ENCODE data around the gene GET3. TPM values are rescaled to one million over a fixed set of nuclear protein-coding genes. Genes with fewer than 3 reads are reported as not detected.
A peak's percentile ranks its signal among the peaks of the same experiment; 100 is the strongest.
"Not testable (repeated sequence)": the region's sequence is repeated elsewhere in the genome, so short reads cannot be mapped to it uniquely, and the experiment has no call there.

GET3 gene
- 82.3 TPM for polyA plus RNA-seq (2012; ENCODE audit: low read depth, missing spikeins)

DNA sequence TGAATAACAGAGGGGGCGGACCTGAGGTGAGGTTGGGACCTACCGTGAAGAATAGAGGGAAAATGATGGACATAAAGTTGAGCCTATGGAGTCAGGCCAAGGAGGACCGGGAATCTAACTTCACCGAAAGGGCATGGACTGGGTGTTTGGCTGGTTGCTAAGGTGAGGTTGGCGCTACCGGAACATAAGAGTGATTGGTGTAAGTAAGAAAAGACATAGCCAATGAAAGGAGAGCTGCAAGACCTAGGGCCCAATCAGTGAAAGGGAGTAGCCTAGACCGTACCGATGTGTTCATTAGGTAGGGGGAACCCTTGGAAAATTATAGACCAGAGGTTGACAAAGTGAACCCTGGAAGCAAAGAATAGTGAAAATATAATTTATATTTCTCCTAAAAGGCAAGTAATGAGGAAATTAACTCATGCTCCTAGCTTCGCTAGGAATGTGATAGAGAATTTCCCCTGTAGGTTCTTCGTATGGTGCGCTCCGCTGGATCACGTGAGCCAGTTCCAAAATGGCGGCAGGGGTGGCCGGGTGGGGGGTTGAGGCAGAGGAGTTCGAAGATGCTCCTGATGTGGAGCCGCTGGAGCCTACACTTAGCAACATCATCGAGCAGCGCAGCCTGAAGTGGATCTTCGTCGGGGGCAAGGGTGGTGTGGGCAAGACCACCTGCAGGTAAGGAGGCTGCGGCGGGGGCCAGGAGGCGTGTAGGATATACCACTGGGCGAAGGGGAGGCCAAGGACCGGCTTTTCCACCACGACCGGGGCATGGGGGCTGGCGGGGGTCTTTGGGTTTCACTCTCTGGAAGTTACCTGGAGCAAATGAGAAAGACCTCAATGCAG lies at the start of gene GET3:
TSS of gene GET3 (plus strand) at position 503 of the 840 bp plus-strand sequence. CDS start at position 512, 9 bp downstream.
- TF ChIP-seq POLR2A (IDR thresholded peaks at IDR 0.05; ENCODE audit: low read depth, low read length), result peak; percentile 95
- TF ChIP-seq POU2F2 (IDR thresholded peaks at IDR 0.05; ENCODE audit: low read depth, low read length), result peak; percentile 27; the same call in 1 of the 2 replicates
- TF ChIP-seq SPI1 (IDR thresholded peaks at IDR 0.05; ENCODE audit: low read depth, low read length), result no peak
- no peak for TF ChIP-seq PAX5 (IDR thresholded peaks at IDR 0.05; ENCODE audit: insufficient read depth, low read length, severe bottlenecking)
- TF ChIP-seq POLR2AphosphoS5 (IDR thresholded peaks at IDR 0.05; ENCODE audit: low read depth, low read length), result peak; percentile 74
- TF ChIP-seq TAF1 (IDR thresholded peaks at IDR 0.05; ENCODE audit: low read depth, low read length), result peak; percentile 95
- FAIRE-seq (peak; percentile 99), DNase-seq (ENCODE audit: insufficient read length, low spot score) (peak; percentile 85)

DNA sequence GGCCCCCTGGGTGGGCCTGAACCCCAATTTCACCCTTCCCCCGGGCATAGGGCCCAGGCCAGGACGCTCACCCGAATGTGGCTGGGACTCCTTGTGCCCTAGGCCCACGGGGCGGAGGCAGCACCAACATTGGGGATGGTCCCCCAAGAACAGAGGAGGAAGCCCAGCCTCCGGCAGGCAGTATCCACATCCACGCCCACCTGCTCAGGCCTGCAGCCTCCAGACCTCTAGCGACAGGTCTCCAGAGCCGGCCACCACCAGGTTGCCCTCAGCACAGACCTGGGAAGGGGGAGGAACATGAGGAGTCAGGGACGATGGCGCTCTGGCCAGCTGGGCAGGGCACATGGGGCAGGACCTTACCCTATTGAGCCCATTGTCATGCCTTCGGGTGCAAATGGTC lies 48.3 kb upstream of the GET3 start:
- no peak for TF ChIP-seq TAF1 (IDR thresholded peaks at IDR 0.05; ENCODE audit: low read depth, low read length)
- no peak for TF ChIP-seq SPI1 (IDR thresholded peaks at IDR 0.05; ENCODE audit: low read depth, low read length)
- no peak for TF ChIP-seq POU2F2 (IDR thresholded peaks at IDR 0.05; ENCODE audit: low read depth, low read length)
- no peak for TF ChIP-seq POLR2AphosphoS5 (IDR thresholded peaks at IDR 0.05; ENCODE audit: low read depth, low read length)
- TF ChIP-seq PAX5 (IDR thresholded peaks at IDR 0.05; ENCODE audit: insufficient read depth, low read length, severe bottlenecking), result no peak
- no peak for TF ChIP-seq POLR2A (IDR thresholded peaks at IDR 0.05; ENCODE audit: low read depth, low read length)
- no peak for DNase-seq (ENCODE audit: insufficient read length, low spot score)
- no peak for FAIRE-seq

DNA sequence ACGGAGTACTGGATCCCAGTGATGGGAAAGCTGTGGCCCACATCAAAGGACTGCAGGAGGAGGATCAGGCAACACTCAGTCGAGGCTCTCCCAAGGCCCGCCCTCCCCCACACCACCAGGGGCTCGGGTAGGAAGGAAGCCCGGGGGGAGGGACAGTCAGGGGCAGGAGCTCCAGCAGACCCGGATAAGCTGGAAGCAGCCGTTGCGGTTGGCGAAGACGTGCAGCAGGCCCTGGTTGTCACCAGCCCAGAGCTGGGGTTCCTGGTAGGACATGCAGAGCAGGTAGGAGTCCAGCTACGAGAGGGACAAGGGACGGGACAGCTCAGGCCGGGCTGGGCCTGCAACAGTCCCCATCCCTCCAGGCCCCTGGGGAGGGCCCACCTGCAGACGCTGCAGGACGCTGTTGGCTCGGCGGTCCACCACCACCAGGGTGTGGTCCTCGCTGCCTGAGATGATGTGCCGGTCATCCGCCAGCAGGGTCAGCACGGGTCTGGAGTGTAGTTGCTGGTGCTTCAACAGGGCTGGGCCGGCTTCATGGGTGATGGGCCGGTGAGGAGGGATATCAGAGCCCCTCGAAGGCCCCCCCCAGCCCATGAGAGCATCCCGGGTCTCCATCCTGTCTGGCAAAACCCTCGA lies 47.6 kb upstream of the GET3 start:
- TF ChIP-seq SPI1 (IDR thresholded peaks at IDR 0.05; ENCODE audit: low read depth, low read length) (no peak), POLR2A (IDR thresholded peaks at IDR 0.05; ENCODE audit: low read depth, low read length) (no peak), TAF1 (IDR thresholded peaks at IDR 0.05; ENCODE audit: low read depth, low read length) (no peak), POU2F2 (IDR thresholded peaks at IDR 0.05; ENCODE audit: low read depth, low read length) (no peak), PAX5 (IDR thresholded peaks at IDR 0.05; ENCODE audit: insufficient read depth, low read length, severe bottlenecking) (no peak)
- no peak for DNase-seq (ENCODE audit: insufficient read length, low spot score)
- FAIRE-seq, result no peak

DNA sequence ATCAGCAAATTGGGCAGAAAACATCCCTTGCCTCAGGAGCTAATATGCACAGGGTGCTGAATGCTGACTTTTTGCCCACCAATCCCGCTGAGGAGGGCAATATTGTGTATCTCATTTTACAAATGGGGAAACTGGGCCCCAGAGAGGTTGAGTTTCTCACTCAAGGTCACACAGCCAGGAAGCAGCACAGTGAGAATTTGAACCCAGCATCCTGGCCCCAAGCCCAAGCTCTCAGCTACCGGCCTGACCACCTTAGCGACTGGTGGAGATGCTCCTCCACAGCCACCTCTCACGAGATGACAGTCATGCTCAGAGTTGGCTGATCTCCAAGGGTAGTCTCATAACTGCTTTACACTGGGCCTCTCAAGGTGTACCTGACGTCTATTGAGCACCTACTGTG lies 44.3 kb upstream of the GET3 start:
- FAIRE-seq, result no peak
- no peak for DNase-seq (ENCODE audit: insufficient read length, low spot score)
- no peak for TF ChIP-seq PAX5 (IDR thresholded peaks at IDR 0.05; ENCODE audit: insufficient read depth, low read length, severe bottlenecking)
- TF ChIP-seq SPI1 (IDR thresholded peaks at IDR 0.05; ENCODE audit: low read depth, low read length), result no peak
- TF ChIP-seq POU2F2 (IDR thresholded peaks at IDR 0.05; ENCODE audit: low read depth, low read length), result no peak

DNA sequence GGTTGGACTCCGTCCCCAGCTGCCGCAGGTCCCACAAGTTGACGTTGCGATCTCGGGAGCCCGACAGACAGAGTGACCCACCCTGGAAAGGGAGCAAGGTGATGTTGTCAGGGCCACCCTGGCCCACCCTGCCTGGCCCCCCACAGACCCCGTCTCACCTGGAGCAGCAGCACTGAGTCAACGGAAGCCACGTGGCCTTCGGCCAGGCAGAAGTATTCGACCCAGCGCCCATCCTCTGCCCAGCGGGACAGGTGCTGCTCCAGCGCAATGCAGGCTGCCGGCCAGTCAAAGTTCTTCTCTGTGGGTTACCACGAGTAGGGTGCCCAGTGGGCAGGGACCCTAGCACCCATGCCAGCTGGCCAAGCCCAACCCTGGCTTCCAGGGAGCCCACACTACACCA lies 42.7 kb upstream of the GET3 start:
- no peak for TF ChIP-seq TAF1 (IDR thresholded peaks at IDR 0.05; ENCODE audit: low read depth, low read length)
- TF ChIP-seq POLR2A (IDR thresholded peaks at IDR 0.05; ENCODE audit: low read depth, low read length), result no peak
- TF ChIP-seq POLR2AphosphoS5 (IDR thresholded peaks at IDR 0.05; ENCODE audit: low read depth, low read length), result no peak
- TF ChIP-seq PAX5 (IDR thresholded peaks at IDR 0.05; ENCODE audit: insufficient read depth, low read length, severe bottlenecking), result no peak
- no peak for TF ChIP-seq SPI1 (IDR thresholded peaks at IDR 0.05; ENCODE audit: low read depth, low read length)
- TF ChIP-seq POU2F2 (IDR thresholded peaks at IDR 0.05; ENCODE audit: low read depth, low read length), result no peak
- DNase-seq (ENCODE audit: insufficient read length, low spot score) (no peak), FAIRE-seq (no peak)

DNA sequence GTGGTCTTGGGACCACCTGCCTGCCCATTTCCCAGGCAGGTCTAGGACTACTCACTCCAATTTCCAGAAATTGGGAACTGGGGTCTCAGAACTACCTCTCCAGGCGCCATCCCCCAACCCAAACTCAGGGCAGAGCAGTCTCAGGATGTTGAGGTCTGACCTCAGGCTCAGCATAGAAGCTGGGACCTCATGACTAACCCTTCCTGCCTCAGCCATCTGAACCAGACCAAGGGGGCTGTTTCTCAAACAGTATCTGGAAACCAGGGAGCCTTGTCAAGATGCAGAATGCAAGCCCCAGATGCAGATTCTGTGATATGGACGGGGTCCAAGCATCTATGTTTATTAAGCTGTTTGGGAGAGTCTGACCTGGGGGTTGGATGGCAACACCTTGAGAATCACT lies 42.2 kb upstream of the GET3 start:
- FAIRE-seq (no peak), DNase-seq (ENCODE audit: insufficient read length, low spot score) (no peak)

DNA sequence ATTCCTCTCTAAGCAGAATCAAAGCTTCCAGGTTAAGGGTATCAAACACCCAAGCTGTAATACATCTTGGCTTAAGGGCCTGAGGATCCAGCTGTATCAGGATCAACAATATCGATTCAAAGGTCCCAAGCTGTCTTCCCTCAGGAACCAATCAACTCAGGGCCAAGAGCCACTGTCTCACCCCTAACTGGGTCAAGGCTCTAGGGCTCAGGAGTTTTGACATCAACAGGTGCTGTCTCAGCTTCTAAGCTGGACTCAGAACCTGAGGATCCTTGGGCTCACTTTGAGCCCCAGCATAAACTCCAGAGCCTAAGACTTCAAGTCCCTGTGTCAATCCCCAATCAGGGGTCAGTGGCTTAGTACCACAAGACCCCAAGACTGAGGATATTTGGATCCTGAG lies 41.8 kb upstream of the GET3 start:
- DNase-seq (ENCODE audit: insufficient read length, low spot score), result no peak
- TF ChIP-seq POLR2A (IDR thresholded peaks at IDR 0.05; ENCODE audit: low read depth, low read length) (no peak), TAF1 (IDR thresholded peaks at IDR 0.05; ENCODE audit: low read depth, low read length) (no peak), POLR2AphosphoS5 (IDR thresholded peaks at IDR 0.05; ENCODE audit: low read depth, low read length) (no peak), SPI1 (IDR thresholded peaks at IDR 0.05; ENCODE audit: low read depth, low read length) (no peak)
- no peak for FAIRE-seq

More for the DNA sequence above, 42.2 kb upstream of the GET3 start:
- TF ChIP-seq SPI1 (IDR thresholded peaks at IDR 0.05; ENCODE audit: low read depth, low read length) (no peak), POLR2AphosphoS5 (IDR thresholded peaks at IDR 0.05; ENCODE audit: low read depth, low read length) (no peak), POLR2A (IDR thresholded peaks at IDR 0.05; ENCODE audit: low read depth, low read length) (no peak), PAX5 (IDR thresholded peaks at IDR 0.05; ENCODE audit: insufficient read depth, low read length, severe bottlenecking) (no peak), TAF1 (IDR thresholded peaks at IDR 0.05; ENCODE audit: low read depth, low read length) (no peak), POU2F2 (IDR thresholded peaks at IDR 0.05; ENCODE audit: low read depth, low read length) (no peak)

DNA sequence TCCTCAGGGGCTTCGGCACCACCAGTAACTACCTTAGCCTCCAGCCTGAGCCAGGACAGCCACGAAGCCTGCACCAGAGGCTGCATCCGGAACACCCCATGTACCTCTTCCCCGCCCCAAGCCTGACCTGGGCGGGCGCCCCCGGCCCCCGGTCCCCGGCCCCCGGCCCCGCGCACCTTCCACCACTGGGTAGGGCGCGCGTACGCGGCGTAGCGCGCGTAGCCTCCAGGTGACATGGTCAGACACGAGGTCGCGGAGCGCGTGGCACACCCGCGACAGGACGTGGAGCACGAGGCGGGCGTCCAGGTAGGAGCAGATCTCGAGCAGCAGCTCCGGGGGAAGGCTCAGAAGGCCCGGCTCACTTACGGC lies 41.3 kb upstream of the GET3 start:
- FAIRE-seq (peak; percentile 64), DNase-seq (ENCODE audit: insufficient read length, low spot score) (no peak)
- no peak for TF ChIP-seq POU2F2 (IDR thresholded peaks at IDR 0.05; ENCODE audit: low read depth, low read length)
- no peak for TF ChIP-seq PAX5 (IDR thresholded peaks at IDR 0.05; ENCODE audit: insufficient read depth, low read length, severe bottlenecking)
- TF ChIP-seq SPI1 (IDR thresholded peaks at IDR 0.05; ENCODE audit: low read depth, low read length), result no peak
- no peak for TF ChIP-seq POLR2A (IDR thresholded peaks at IDR 0.05; ENCODE audit: low read depth, low read length)
- TF ChIP-seq TAF1 (IDR thresholded peaks at IDR 0.05; ENCODE audit: low read depth, low read length), result no peak
- TF ChIP-seq POLR2AphosphoS5 (IDR thresholded peaks at IDR 0.05; ENCODE audit: low read depth, low read length), result no peak

DNA sequence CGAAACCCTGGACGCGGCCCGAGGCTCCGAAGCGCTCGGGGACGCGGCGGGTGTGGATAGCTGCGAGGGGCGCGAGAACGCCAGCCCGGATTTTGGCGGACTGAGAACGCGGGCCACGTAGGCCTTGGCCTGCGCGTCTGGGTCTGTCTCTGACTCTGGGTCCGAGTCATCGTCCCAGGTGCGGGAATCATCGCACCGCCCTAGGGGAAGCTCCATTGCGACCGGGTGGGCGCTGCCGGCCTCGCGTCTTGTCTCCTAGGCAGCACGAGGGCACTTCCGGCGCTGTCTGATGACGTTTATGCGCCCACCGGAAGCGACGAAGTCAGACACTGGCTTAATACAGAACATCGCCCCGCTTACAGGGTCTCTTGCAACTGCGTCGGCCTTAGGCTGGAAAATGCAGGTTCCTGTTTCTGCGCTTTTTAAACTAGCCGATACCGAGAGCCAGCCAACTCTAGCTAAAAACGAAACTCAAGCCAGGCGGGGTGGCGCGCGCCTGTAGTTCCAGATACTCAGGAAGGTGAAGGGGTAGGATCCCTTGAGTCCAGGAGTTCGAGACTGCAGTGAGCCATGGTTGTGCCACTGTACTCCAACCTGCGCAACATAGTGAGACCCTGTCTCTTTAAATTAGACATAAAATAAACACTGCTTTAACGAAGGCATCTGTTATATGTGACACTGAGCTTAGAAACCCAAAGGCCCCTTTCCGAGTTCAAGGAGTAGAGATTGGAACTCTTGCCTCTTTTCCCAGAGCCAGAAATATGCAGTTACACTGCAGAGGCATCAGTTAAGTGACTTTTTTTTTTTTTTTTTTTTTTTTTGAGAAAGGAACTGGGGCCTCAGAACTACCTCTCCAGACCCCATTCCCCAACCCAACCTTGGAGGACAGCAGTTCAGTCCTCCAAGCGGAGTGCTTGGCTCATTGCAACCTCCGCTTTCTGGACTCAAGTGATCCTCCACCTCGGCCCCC lies 40.6 kb upstream of the GET3 start, which contains the start of gene FBXW9:
TSS of gene FBXW9 (minus strand) at position 266 of the 970 bp plus-strand sequence. CDS start at position 216, 50 bp downstream.
- FAIRE-seq, result peak; percentile 95
- peak; percentile 99 for DNase-seq (ENCODE audit: insufficient read length, low spot score)
- TF ChIP-seq TAF1 (IDR thresholded peaks at IDR 0.05; ENCODE audit: low read depth, low read length) (peak; percentile 47; the same call in 1 of the 2 replicates), POU2F2 (IDR thresholded peaks at IDR 0.05; ENCODE audit: low read depth, low read length) (peak; percentile 58; the same call in 1 of the 2 replicates), SPI1 (IDR thresholded peaks at IDR 0.05; ENCODE audit: low read depth, low read length) (peak; percentile 36; the same call in 1 of the 2 replicates), PAX5 (IDR thresholded peaks at IDR 0.05; ENCODE audit: insufficient read depth, low read length, severe bottlenecking) (no peak), POLR2A (IDR thresholded peaks at IDR 0.05; ENCODE audit: low read depth, low read length) (peak; percentile 91), POLR2AphosphoS5 (IDR thresholded peaks at IDR 0.05; ENCODE audit: low read depth, low read length) (peak; percentile 96)

DNA sequence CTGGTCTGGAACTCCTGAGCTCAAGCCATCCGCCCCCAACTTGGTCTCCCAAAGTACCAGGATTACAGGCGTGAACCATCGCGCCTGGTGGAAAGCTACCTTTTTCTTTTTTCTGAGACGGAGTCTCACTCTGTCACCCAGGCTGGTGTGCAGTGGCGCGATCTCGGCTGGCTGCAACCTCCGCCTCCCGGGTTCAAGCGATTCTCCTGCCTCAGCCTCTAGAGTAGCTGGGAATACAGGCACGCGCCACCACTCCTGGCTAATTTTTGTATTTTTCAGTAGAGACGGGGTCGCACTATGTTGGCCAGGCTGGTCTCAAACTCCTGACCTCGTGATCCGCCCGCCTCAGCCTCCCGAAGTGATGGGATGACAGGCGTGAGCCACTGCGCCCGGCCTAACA lies 39.9 kb upstream of the GET3 start:
- peak; percentile 20 for FAIRE-seq
- not testable (repeated sequence) for DNase-seq (ENCODE audit: insufficient read length, low spot score)
